ENCODE data around the gene SETD3. TPM values are rescaled to one million over a fixed set of nuclear protein-coding genes. Genes with fewer than 3 reads are reported as not detected.

SETD3 gene
- total RNA-seq, 6 donors from 2014 or later, result 59.7 to 99.2 (median 77.6) TPM

DNA sequence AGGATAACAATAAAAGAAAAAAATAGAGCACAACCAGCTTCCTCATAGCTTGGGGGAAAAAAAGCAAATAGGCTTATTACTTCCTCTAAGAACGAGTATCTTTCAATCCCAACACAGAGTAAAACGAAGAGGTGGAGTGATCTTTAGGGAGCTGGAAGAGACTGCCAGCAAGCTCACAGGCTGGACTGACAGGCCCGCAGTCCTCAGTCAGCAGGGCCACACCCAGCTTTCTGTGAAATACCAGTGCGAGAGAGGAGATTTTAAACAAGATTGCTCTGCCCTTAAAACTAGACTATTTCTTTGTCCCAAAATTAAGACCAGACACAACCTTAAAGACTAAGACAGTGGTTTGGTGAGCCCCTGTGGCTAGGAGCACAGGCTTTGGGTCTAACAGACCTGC is 32.9 kb downstream of the SETD3 start:
- H3K27me3 ChIP-seq, result no peaks in the 10 kb centered on the region
- ATAC-seq (ENCODE audit: low FRiP score in 2 of 2) (no peak), DNase-seq (no peak)
- TF ChIP-seq POLR2AphosphoS5 (IDR thresholded peaks at IDR 0.05), result no peak
- TF ChIP-seq EP300 (IDR thresholded peaks at IDR 0.05), result no peak
- TF ChIP-seq POLR2A (IDR thresholded peaks at IDR 0.05), result no peak
- TF ChIP-seq, protein P1, sequence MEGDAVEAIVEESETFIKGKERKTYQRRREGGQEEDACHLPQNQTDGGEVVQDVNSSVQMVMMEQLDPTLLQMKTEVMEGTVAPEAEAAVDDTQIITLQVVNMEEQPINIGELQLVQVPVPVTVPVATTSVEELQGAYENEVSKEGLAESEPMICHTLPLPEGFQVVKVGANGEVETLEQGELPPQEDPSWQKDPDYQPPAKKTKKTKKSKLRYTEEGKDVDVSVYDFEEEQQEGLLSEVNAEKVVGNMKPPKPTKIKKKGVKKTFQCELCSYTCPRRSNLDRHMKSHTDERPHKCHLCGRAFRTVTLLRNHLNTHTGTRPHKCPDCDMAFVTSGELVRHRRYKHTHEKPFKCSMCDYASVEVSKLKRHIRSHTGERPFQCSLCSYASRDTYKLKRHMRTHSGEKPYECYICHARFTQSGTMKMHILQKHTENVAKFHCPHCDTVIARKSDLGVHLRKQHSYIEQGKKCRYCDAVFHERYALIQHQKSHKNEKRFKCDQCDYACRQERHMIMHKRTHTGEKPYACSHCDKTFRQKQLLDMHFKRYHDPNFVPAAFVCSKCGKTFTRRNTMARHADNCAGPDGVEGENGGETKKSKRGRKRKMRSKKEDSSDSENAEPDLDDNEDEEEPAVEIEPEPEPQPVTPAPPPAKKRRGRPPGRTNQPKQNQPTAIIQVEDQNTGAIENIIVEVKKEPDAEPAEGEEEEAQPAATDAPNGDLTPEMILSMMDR (IDR thresholded peaks at IDR 0.05), result no peak
- no peak overlapping the region for H3K4me3 ChIP-seq
- H3K36me3 ChIP-seq, result peaks cover 9 to 81% (median 30%) of the 10 kb centered on the region in 4 donors
- no peaks in the 10 kb centered on the region for H3K4me1 ChIP-seq
- H3K27ac ChIP-seq, result no peak overlapping the region
- WGBS, 2 donors, result 64 to 85% methylated on average over 4 of the region's 4 CpGs
- no peaks in the 10 kb centered on the region for H3K9me3 ChIP-seq

DNA sequence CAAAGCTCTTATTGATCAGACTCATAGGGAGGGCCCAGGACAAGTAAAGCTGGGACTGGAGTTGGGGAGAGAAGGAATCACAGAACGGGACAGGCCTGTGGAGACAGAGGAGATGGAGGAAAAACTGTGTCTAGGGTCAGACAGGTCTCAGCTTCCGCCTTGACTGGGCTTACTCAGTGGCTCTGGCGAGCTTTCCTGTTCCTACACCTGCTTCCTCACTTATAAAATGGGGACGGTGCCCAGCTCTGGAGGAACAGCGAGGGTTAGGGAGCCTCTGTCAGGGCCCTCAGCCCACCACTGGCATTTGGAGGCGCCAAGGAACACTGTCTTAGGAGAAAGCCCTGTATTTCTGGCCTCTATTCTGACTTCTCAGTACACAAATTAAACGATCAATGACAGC is 34.7 kb downstream of the SETD3 start:
- H3K4me3 ChIP-seq, result no peak overlapping the region
- no peak for TF ChIP-seq POLR2A (IDR thresholded peaks at IDR 0.05)
- no peak for TF ChIP-seq EP300 (IDR thresholded peaks at IDR 0.05)
- no peak for TF ChIP-seq POLR2AphosphoS5 (IDR thresholded peaks at IDR 0.05)
- TF ChIP-seq, protein P1 (IDR thresholded peaks at IDR 0.05), result no peak
- no peaks in the 10 kb centered on the region for H3K9me3 ChIP-seq
- no peaks in the 10 kb centered on the region for H3K27me3 ChIP-seq
- H3K27ac ChIP-seq, result no peak overlapping the region
- H3K4me1 ChIP-seq, result no peaks in the 10 kb centered on the region
- peaks cover 9 to 82% (median 35%) of the 10 kb centered on the region in 4 donors for H3K36me3 ChIP-seq
- DNase-seq, result no peak
- 92% methylated on average over 7 of the region's 7 CpGs for WGBS, 2 donors
- ATAC-seq (ENCODE audit: low FRiP score in 2 of 2), result no peak

DNA sequence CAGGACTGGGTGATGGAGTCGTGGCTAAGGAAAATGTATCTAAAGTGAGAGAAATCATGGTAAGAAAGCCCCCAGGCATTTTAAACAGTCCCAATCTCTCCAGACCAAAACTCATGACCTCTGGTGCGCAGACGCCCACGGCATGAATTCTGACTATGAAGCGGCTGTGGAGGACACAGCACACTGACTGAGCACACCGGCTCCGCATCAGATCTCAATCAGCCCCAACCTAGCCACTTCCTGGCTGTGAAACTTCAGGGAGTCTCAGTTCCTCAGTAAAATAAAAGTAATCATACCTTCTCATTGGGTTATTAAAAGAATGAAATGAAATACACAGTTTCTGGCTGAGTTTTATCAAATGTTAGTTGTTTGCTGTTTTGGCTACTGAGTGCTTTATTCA is 38.7 kb downstream of the SETD3 start:
- Histone ChIP-seq H3K9me3 (no peaks in the 10 kb centered on the region), H3K4me1 (peaks cover 4 to 10% (median 6%) of the 10 kb centered on the region in 4 donors), H3K36me3 (peaks cover 0 to 73% (median 22%) of the 10 kb centered on the region in 4 donors), H3K27ac (no peak overlapping the region), H3K4me3 (no peak overlapping the region), H3K27me3 (no peaks in the 10 kb centered on the region)
- 92 to 93% methylated on average over 7 of the region's 7 CpGs for WGBS, 2 donors
- ATAC-seq (ENCODE audit: low FRiP score in 2 of 2) (no peak), DNase-seq (no peak)
- TF ChIP-seq EP300 (IDR thresholded peaks at IDR 0.05), result no peak
- no peak for TF ChIP-seq POLR2A (IDR thresholded peaks at IDR 0.05)
- TF ChIP-seq, protein P1 (IDR thresholded peaks at IDR 0.05), result no peak
- no peak for TF ChIP-seq POLR2AphosphoS5 (IDR thresholded peaks at IDR 0.05)

DNA sequence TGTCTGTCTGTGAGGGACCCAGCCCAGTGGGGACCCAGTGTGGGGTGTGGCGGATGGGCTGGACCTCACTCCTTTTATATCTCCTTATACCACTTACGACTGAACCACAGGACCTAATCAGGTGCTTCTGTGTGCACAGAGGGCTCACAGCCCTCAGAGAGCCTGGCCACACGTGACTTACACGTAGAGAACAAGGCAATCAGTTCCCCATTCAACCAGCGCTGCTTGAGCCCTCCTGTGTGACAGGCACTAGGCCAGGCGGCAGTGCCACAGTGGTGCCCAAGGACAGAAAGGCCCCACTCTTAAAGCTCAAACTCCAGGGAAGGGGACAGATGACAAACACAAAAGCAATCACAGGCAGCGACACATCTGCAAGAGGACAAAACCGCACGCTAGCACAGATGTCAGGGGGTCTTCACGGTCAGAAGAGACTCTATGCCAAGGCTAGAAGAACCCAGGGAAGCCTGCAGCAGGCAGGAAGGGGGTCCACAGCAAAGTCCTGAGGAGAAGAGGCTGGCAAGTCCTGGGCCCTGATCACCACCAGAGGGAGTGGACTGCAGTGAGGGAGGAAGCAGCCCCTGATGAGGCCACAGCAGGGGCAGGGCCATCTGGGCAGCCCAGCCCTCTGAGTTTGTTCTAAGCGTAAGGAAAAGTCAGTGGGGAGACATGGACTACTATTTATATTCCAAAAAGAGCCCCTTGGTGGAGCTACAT is 39.3 kb downstream of the SETD3 start:
- WGBS, 2 donors, result 94 to 99% methylated on average over 9 to 11 of the region's 11 CpGs
- peak in 1 of 2 donors; percentile 30 for DNase-seq
- Histone ChIP-seq H3K9me3 (no peaks in the 10 kb centered on the region), H3K4me1 (peaks cover 9 to 16% (median 11%) of the 10 kb centered on the region in 4 donors), H3K36me3 (peaks cover 0 to 68% (median 19%) of the 10 kb centered on the region in 4 donors), H3K27ac (no peak overlapping the region), H3K4me3 (no peak overlapping the region), H3K27me3 (no peaks in the 10 kb centered on the region)
- TF ChIP-seq, protein P1 (IDR thresholded peaks at IDR 0.05), result no peak
- no peak for TF ChIP-seq POLR2A (IDR thresholded peaks at IDR 0.05)
- TF ChIP-seq EP300 (IDR thresholded peaks at IDR 0.05), result no peak
- TF ChIP-seq POLR2AphosphoS5 (IDR thresholded peaks at IDR 0.05), result no peak
- ATAC-seq (ENCODE audit: low FRiP score in 2 of 2), result no peak

DNA sequence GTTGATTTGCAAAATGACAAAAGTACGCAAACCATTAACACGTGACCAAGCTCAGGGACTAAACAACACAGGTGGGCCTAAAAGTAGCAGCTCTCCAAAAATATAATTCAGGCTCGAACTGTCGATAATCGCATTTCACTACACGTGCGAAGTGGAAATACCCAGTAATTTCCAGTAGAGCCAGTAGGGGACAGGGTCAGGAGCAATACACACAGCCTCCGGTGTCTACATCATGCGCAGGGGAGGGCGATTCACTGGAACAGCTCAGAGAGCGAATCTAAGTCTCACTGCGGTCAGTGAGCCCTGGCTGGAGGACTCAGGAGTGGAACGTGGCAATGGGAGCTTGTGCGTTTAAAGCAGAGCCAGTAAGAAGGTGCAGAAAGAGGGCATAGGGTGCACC is 40.4 kb downstream of the SETD3 start:
- H3K9me3 ChIP-seq, result no peaks in the 10 kb centered on the region
- TF ChIP-seq EP300 (IDR thresholded peaks at IDR 0.05) (no peak), POLR2AphosphoS5 (IDR thresholded peaks at IDR 0.05) (no peak), POLR2A (IDR thresholded peaks at IDR 0.05) (no peak)
- TF ChIP-seq, protein P1 (IDR thresholded peaks at IDR 0.05), result no peak
- peaks cover 0 to 65% (median 17%) of the 10 kb centered on the region in 4 donors for H3K36me3 ChIP-seq
- no peak overlapping the region for H3K27ac ChIP-seq
- no peak overlapping the region for H3K4me3 ChIP-seq
- DNase-seq (no peak), ATAC-seq (ENCODE audit: low FRiP score in 2 of 2) (no peak)
- 93 to 97% methylated on average over 14 of the region's 14 CpGs for WGBS, 2 donors
- H3K4me1 ChIP-seq, result peaks cover 14 to 25% (median 21%) of the 10 kb centered on the region in 4 donors
- no peaks in the 10 kb centered on the region for H3K27me3 ChIP-seq

All from upper lobe of left lung (tissue), 6 donors.